NCI-H2171 (cell line): Measurements from ENCODE around the gene FALEC.
A peak's percentile ranks its signal among the peaks of the same experiment; 100 is the strongest.

Source experiments
- DNase-seq: peaks from one replicate; lab custom pipeline; 2025; lab: John Stamatoyannopoulos, UW

The FALEC gene

GRCh38 chr1:150515328-150516049 is at the start of gene FALEC:
TSS of gene FALEC (plus strand) at chr1:150515752.
- DNase-seq = peak; percentile 93

- DNase-seq = no peak
Measured at GRCh38 chr1:150466964-150467363, 48.6 kb upstream of the FALEC start.

- DNase-seq = no peak
Measured at GRCh38 chr1:150469291-150469690, 46.3 kb upstream of the FALEC start.

- no peak for DNase-seq
Measured at GRCh38 chr1:150472601-150473200, 42.9 kb upstream of the FALEC start.

- no peak for DNase-seq
Measured at GRCh38 chr1:150473659-150474058, 41.9 kb upstream of the FALEC start.

GRCh38 chr1:150474869-150475268 is 40.7 kb upstream of the FALEC start:
- DNase-seq = no peak

- no peak for DNase-seq
Measured at GRCh38 chr1:150476754-150477153, 38.8 kb upstream of the FALEC start.

- no peak for DNase-seq
Measured at GRCh38 chr1:150477320-150477719, 38.2 kb upstream of the FALEC start.

- DNase-seq = no peak
Measured at GRCh38 chr1:150477733-150478132, 37.8 kb upstream of the FALEC start.

- no peak for DNase-seq
Measured at GRCh38 chr1:150479370-150479769, 36.2 kb upstream of the FALEC start.

GRCh38 chr1:150479927-150480352 is 35.6 kb upstream of the FALEC start:
- no peak for DNase-seq

- DNase-seq = no peak
Measured at GRCh38 chr1:150484431-150484830, 31.1 kb upstream of the FALEC start.

GRCh38 chr1:150484861-150485260 is 30.7 kb upstream of the FALEC start:
- DNase-seq = no peak

GRCh38 chr1:150486966-150487762 is 28.4 kb upstream of the FALEC start, which contains the start of gene TARS2:
TSS of gene TARS2 (plus strand) at chr1:150487419. CDS start at chr1:150487451, 32 bp downstream.
- peak; percentile 92 for DNase-seq

- DNase-seq = no peak
Measured at GRCh38 chr1:150487763-150488115, 27.8 kb upstream of the FALEC start.

GRCh38 chr1:150493175-150493574 is 22.4 kb upstream of the FALEC start:
- DNase-seq = no peak

GRCh38 chr1:150498342-150498741 is 17.2 kb upstream of the FALEC start:
- DNase-seq = no peak

GRCh38 chr1:150505431-150505830 is 10.1 kb upstream of the FALEC start:
- no peak for DNase-seq

- no peak for DNase-seq
Measured at GRCh38 chr1:150507912-150508864, 7.4 kb upstream of the FALEC start, which contains the start of gene ECM1. TSS of gene ECM1 (plus strand) at chr1:150508109. CDS start at chr1:150508210, 101 bp downstream.

- DNase-seq = no peak
Measured at GRCh38 chr1:150508982-150509381, 6.6 kb upstream of the FALEC start.

GRCh38 chr1:150511551-150511950 is 4.0 kb upstream of the FALEC start:
- DNase-seq = peak; percentile 4
